ENCODE data around the gene OPALIN.

DNA sequence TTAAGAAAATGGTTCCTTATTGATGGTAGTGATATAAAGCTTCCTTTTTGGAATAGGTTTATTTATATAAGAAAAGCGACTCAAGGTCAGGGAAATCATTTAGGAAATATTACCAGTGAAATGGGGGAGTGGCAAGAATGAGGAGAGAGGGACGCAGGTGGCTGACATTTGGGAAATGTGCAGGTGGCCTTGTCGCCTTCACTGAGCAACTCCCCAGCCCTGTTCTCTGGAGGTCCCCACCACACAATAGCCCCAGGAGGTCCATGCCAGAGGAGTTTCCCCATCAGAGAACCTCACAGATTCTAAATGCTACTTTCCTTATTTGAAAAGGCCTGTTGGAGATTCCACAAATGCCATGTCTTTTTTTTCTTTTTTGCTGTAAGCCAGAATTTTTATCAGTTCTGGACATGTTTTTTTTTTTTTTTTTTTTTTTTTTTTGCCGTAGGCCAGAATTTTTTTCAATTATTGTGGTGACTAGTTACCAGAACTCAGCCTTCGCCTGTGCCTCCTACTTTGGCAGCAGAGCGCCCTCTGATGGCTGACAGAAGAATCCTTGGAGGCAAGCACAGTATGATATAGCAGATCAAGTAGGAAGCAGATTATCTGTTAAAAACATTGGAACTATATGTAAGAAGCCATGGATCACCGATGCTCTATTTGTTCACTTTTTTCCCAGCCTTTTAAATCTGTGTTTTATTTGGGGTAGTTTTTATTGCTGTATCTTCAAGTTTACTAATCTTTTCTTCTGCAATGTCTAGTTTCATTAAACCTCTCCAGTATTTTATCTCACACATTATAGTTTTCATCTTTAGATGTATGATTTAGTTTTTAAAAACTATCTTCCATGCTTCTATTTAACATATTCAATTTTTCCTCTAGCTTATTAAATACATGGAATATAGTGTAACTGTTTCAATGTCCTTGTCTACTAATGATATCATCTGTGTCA, 18.6 kb downstream of the OPALIN start:
- TF ChIP-seq, protein P1, sequence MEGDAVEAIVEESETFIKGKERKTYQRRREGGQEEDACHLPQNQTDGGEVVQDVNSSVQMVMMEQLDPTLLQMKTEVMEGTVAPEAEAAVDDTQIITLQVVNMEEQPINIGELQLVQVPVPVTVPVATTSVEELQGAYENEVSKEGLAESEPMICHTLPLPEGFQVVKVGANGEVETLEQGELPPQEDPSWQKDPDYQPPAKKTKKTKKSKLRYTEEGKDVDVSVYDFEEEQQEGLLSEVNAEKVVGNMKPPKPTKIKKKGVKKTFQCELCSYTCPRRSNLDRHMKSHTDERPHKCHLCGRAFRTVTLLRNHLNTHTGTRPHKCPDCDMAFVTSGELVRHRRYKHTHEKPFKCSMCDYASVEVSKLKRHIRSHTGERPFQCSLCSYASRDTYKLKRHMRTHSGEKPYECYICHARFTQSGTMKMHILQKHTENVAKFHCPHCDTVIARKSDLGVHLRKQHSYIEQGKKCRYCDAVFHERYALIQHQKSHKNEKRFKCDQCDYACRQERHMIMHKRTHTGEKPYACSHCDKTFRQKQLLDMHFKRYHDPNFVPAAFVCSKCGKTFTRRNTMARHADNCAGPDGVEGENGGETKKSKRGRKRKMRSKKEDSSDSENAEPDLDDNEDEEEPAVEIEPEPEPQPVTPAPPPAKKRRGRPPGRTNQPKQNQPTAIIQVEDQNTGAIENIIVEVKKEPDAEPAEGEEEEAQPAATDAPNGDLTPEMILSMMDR (IDR thresholded peaks at IDR 0.05) = peak; percentile 49 to 73 (median 62)
- TF ChIP-seq POLR2A (IDR thresholded peaks at IDR 0.05) = no peak

Measured in heart left ventricle (tissue), 13 donors.